ENCODE measurements around the gene KIFC1.

KIFC1 gene

DNA sequence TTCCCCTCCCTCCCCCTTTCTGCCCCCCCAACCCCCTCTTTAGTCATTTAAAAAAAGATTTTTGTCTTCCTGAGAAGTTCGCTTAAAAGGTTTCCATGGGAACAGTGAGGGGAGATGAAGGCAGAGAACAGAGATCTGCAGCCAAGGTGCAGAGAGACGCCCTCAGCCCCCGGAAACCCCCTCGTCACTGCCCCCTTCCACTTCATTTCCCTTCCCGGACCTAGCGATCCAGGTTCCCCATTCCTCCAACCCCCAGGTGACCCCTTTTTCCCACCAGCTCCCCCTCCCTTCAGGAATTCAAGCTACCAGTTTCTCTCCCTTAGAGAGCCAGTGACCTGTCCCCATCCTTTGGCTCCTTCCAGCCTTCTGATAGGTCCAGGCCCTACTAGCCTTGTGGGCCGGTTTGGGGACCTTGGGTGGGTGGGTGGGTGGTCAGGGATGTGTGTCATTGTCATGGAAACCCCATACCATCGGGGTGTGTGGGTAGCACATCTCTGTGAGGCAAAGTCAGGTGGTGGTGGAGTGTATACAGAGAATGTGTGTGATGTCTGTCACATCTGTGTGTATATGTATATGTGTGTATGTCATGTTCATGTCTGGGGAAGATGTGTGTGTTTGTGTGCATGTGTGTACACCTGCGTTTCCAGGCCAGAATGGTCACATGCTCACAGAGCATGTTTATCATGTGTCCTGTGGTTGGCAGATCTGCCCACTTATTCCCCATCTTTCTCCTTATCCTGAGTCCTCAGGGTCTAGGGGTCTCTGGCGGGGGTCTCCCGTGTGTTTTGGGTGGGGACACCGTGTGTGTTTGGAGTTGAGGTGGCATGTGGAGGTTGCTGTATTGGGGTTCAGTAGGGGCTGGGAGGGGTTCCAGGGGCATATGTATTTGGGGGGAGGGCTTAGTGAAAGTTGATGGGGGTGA, 35.2 kb downstream of the KIFC1 start:
- H3K27me3 ChIP-seq (ENCODE audit: control insufficient read depth, insufficient read depth, low read length): peaks cover 4% of the 10 kb centered on the region
- H3K36me3 ChIP-seq (ENCODE audit: control insufficient read depth, insufficient read depth, low read length): no peaks in the 10 kb centered on the region
- H3K4me1 ChIP-seq (ENCODE audit: control insufficient read depth, insufficient read depth, low read length): peaks cover 27% of the 10 kb centered on the region
- H3K9ac ChIP-seq (ENCODE audit: low read length): peak overlapping the region; percentile 48
- no peak overlapping the region for H3K4me3 ChIP-seq (ENCODE audit: low read length)
- no peaks in the 10 kb centered on the region for H3K9me3 ChIP-seq (ENCODE audit: control insufficient read depth, low read length)

- H3K36me3 ChIP-seq (ENCODE audit: control insufficient read depth, insufficient read depth, low read length): no peaks in the 10 kb centered on the region
- H3K9ac ChIP-seq (ENCODE audit: low read length): peak overlapping the region; percentile 48
- no peaks in the 10 kb centered on the region for H3K27me3 ChIP-seq (ENCODE audit: control insufficient read depth, insufficient read depth, low read length)
- peaks cover 27% of the 10 kb centered on the region for H3K4me1 ChIP-seq (ENCODE audit: control insufficient read depth, insufficient read depth, low read length)
- H3K4me3 ChIP-seq (ENCODE audit: low read length): no peak overlapping the region
- H3K9me3 ChIP-seq (ENCODE audit: control insufficient read depth, low read length): no peaks in the 10 kb centered on the region
Measured at GRCh38 chr6:33427585-33428223, 36.1 kb downstream of the KIFC1 start.

GRCh38 chr6:33428224-33428965, 36.8 kb downstream of the KIFC1 start:
- Histone ChIP-seq H3K9ac (ENCODE audit: low read length) (peak overlapping the region; percentile 37), H3K27me3 (ENCODE audit: control insufficient read depth, insufficient read depth, low read length) (no peaks in the 10 kb centered on the region), H3K36me3 (ENCODE audit: control insufficient read depth, insufficient read depth, low read length) (no peaks in the 10 kb centered on the region), H3K4me3 (ENCODE audit: low read length) (no peak overlapping the region), H3K4me1 (ENCODE audit: control insufficient read depth, insufficient read depth, low read length) (peaks cover 27% of the 10 kb centered on the region), H3K9me3 (ENCODE audit: control insufficient read depth, low read length) (no peaks in the 10 kb centered on the region)

DNA sequence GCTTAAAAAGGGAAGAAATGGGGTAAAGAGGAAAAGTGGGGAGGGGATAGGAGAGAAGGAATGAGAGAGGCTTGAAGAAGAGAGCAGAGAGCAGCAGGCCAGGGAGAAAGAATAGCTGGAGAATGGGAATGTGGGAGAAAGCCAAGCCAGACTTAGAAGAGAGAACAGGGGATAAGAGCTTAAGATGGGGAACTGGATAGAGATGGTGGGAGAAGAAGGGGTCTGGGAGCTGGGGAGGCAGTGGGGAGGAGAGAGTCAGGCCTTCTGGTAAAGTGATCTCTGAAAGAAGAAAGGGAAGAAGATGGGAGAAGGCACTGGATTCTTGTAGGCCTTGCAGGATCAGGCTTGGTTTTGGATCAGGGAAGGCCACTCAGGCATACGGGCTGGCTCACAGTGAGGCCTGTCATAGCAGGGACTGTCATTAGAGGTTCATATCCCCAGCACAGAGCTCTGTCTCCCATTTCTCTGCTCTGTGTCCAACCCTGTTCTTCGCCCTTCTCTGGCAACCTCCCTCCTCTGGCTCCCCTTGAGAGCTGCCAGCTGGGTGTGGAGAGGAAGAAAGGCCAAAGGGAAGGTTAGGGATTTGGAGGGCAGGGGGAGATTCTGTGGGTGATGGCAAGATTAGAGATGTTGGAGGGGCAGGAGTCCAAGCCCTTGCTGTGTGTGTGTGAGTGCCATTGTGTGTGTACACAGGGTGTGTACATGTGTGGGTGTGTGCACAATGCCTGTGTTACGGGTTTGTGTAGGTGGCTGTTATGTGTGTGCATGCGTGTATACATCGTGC, 37.5 kb downstream of the KIFC1 start:
- no peaks in the 10 kb centered on the region for H3K36me3 ChIP-seq (ENCODE audit: control insufficient read depth, insufficient read depth, low read length)
- H3K27me3 ChIP-seq (ENCODE audit: control insufficient read depth, insufficient read depth, low read length): no peaks in the 10 kb centered on the region
- H3K4me3 ChIP-seq (ENCODE audit: low read length): no peak overlapping the region
- H3K9me3 ChIP-seq (ENCODE audit: control insufficient read depth, low read length): no peaks in the 10 kb centered on the region
- peaks cover 27% of the 10 kb centered on the region for H3K4me1 ChIP-seq (ENCODE audit: control insufficient read depth, insufficient read depth, low read length)
- H3K9ac ChIP-seq (ENCODE audit: low read length): no peak overlapping the region

DNA sequence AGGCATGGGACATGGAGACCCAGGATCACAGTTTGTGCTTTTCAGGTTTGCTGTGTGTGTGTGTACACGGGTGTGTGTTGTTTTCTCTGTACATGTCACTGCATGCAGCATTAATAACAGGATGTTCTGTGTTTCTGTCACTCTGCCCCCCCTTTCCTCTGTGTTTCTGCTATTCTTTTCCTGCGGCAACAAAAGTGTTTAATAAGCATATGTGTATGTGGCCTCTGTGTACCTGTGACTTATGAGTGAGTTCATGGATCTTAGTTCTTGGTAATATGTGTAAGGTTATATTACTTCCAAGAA, 38.1 kb downstream of the KIFC1 start:
- Histone ChIP-seq H3K4me3 (ENCODE audit: low read length) (no peak overlapping the region), H3K27me3 (ENCODE audit: control insufficient read depth, insufficient read depth, low read length) (no peaks in the 10 kb centered on the region), H3K4me1 (ENCODE audit: control insufficient read depth, insufficient read depth, low read length) (peaks cover 24% of the 10 kb centered on the region), H3K9me3 (ENCODE audit: control insufficient read depth, low read length) (no peaks in the 10 kb centered on the region), H3K36me3 (ENCODE audit: control insufficient read depth, insufficient read depth, low read length) (no peaks in the 10 kb centered on the region), H3K9ac (ENCODE audit: low read length) (no peak overlapping the region)

DNA sequence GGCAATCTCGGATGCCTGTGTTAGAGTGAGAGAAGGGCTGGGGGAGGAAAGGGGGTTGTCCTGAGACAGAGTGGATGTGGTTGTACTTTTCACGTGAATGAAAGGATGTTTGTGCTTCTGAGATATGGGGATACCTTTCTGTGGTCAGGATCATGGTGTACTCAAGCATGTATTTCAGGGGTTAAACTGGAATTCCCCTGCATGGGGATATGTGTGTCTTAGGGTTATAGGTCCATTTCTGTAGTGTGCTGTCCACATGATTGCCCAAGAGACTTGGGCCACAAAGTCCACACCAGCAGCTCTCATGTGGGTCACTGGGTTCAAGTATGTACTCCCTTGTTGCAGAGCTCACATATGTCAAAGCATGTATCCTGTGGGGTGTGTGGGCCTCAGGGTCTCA, 38.7 kb downstream of the KIFC1 start:
- no peak overlapping the region for H3K4me3 ChIP-seq (ENCODE audit: low read length)

DNA sequence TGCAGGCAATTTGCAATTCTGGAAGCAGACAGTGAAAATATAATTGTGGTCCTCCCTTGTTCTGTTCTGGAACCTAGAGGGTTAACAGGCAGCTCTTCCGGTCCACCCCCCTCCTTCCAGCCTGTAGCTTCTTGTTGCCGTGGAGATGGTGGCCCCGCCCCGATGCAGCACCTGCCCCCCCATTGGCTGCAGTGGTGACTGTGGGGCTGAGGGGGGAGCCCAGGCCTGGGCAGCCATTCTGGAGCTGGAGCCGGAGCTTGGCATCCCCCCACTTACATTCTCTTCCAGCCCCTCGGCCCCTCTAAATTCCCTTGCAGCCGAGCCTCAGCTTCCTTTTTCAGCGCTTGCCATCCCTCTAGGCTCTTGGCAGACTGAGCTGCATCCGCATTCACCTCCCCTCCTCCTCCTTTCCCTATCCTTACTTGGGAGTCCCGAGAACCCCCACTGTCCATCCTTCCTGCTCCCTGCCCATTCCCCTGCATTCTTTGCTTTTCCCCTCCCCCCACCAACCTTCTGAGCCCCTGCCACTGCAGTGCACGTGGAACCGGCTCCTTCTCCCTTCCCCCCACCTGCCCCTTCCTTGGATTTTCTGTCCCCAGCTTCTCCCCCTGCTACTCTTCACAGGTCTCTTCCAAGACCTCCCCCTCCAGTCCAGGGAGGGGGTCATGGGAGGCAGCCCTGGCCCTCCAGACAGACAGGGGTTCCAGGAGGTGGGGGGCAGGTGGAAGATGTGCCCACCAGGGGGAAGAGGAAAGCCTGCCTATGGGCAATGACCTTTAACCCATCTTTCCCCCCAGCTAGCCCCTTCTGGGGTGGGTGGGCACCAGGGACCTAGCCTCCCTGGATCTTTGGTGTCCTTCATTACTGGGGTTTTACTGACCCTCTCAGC, 39.6 kb downstream of the KIFC1 start:
- no peaks in the 10 kb centered on the region for H3K9me3 ChIP-seq (ENCODE audit: control insufficient read depth, low read length)
- H3K36me3 ChIP-seq (ENCODE audit: control insufficient read depth, insufficient read depth, low read length): no peaks in the 10 kb centered on the region
- no peaks in the 10 kb centered on the region for H3K27me3 ChIP-seq (ENCODE audit: control insufficient read depth, insufficient read depth, low read length)
- no peak overlapping the region for H3K4me3 ChIP-seq (ENCODE audit: low read length)
- peaks cover 21% of the 10 kb centered on the region for H3K4me1 ChIP-seq (ENCODE audit: control insufficient read depth, insufficient read depth, low read length)
- H3K9ac ChIP-seq (ENCODE audit: low read length): no peak overlapping the region

More for the DNA sequence above, 38.7 kb downstream of the KIFC1 start:
- Histone ChIP-seq H3K9me3 (ENCODE audit: control insufficient read depth, low read length) (no peaks in the 10 kb centered on the region), H3K4me1 (ENCODE audit: control insufficient read depth, insufficient read depth, low read length) (peaks cover 21% of the 10 kb centered on the region), H3K36me3 (ENCODE audit: control insufficient read depth, insufficient read depth, low read length) (no peaks in the 10 kb centered on the region), H3K9ac (ENCODE audit: low read length) (no peak overlapping the region), H3K27me3 (ENCODE audit: control insufficient read depth, insufficient read depth, low read length) (no peaks in the 10 kb centered on the region)

- H3K27me3 ChIP-seq (ENCODE audit: control insufficient read depth, insufficient read depth, low read length): no peaks in the 10 kb centered on the region
- peaks cover 20% of the 10 kb centered on the region for H3K4me1 ChIP-seq (ENCODE audit: control insufficient read depth, insufficient read depth, low read length)
- H3K36me3 ChIP-seq (ENCODE audit: control insufficient read depth, insufficient read depth, low read length): no peaks in the 10 kb centered on the region
- H3K9ac ChIP-seq (ENCODE audit: low read length): no peak overlapping the region
- H3K9me3 ChIP-seq (ENCODE audit: control insufficient read depth, low read length): no peaks in the 10 kb centered on the region
- H3K4me3 ChIP-seq (ENCODE audit: low read length): no peak overlapping the region
Measured at GRCh38 chr6:33431880-33432541, 40.4 kb downstream of the KIFC1 start.

DNA sequence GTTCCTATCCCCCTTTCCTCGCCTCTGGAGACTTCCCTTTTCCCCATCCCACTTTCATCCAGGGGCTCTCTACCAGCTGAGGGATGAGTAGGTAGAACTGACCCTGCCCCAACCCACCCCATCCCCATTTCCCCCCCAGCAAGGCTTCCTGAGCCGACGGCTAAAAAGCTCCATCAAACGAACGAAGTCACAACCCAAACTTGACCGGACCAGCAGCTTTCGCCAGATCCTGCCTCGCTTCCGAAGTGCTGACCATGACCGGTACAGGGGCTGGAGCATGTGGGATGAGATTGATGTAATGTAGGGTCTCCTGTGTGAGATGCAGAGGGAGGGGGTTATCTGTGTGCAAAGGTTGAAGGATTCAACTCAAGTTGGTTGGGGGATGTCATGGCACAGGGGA, 40.9 kb downstream of the KIFC1 start:
- no peaks in the 10 kb centered on the region for H3K27me3 ChIP-seq (ENCODE audit: control insufficient read depth, insufficient read depth, low read length)
- no peak overlapping the region for H3K4me3 ChIP-seq (ENCODE audit: low read length)
- no peak overlapping the region for H3K9ac ChIP-seq (ENCODE audit: low read length)
- H3K36me3 ChIP-seq (ENCODE audit: control insufficient read depth, insufficient read depth, low read length): no peaks in the 10 kb centered on the region
- H3K4me1 ChIP-seq (ENCODE audit: control insufficient read depth, insufficient read depth, low read length): peaks cover 15% of the 10 kb centered on the region
- H3K9me3 ChIP-seq (ENCODE audit: control insufficient read depth, low read length): no peaks in the 10 kb centered on the region

DNA sequence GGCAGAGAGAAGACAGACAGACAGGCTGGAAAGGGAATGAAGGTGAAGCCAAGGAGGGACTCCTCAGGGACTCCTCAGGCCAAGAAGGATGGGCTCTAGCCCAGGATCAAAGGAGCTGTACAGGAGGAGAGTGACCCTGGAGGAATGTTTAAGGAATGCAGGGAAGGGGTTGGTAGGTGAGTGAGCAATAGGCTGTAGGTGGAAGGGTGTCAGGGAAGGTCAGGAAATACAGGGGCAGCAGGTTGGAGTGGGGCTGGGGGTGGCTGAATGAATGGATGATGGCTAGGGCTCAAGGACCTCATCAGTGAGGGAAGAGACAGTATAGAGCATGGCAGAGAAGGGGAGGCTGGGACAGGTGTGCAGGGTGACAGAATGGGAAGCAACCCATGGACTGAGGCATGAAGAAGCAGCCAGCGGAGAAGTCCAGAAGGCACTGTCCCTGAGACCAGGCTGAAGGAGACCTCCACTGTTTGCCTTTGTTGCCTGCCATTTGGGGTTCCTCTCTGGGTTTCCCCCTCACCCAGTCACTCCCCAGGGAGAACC, 41.4 kb downstream of the KIFC1 start:
- Histone ChIP-seq H3K27me3 (ENCODE audit: control insufficient read depth, insufficient read depth, low read length) (no peaks in the 10 kb centered on the region), H3K4me3 (ENCODE audit: low read length) (no peak overlapping the region), H3K36me3 (ENCODE audit: control insufficient read depth, insufficient read depth, low read length) (no peaks in the 10 kb centered on the region), H3K9me3 (ENCODE audit: control insufficient read depth, low read length) (no peaks in the 10 kb centered on the region), H3K9ac (ENCODE audit: low read length) (no peak overlapping the region), H3K4me1 (ENCODE audit: control insufficient read depth, insufficient read depth, low read length) (peaks cover 15% of the 10 kb centered on the region)
